ENCODE measurements around the gene SMIM3.
A peak's percentile ranks its signal among the peaks of the same experiment; 100 is the strongest.

Gene SMIM3

GRCh38 chr5:150771034-150771795 is 7.3 kb upstream of the SMIM3 start:
- H3K4me1 ChIP-seq (ENCODE audit: control insufficient read depth, insufficient read depth, low read length): no peaks in the 10 kb centered on the region
- H3K9me3 ChIP-seq (ENCODE audit: control insufficient read depth, insufficient read depth, low read depth, low read length): no peaks in the 10 kb centered on the region
- POLR2A ChIA-PET: no interaction called here
- no peaks in the 10 kb centered on the region for H3K36me3 ChIP-seq (ENCODE audit: control insufficient read depth in 2 of 2, insufficient read depth in 1 of 2, low read length in 2 of 2)
- H3K4me3 ChIP-seq (ENCODE audit: low read depth, low read length): no peak overlapping the region
- TF ChIP-seq SCRT2 (tag by site-specific recombination; IDR thresholded peaks at IDR 0.05): no peak
- no peak for TF ChIP-seq ZNF48 (tag by site-specific recombination; IDR thresholded peaks at IDR 0.05)
- no peak for TF ChIP-seq ZNF473 (tag by site-specific recombination; IDR thresholded peaks at IDR 0.05)
- TF ChIP-seq ZNF548 (tag by site-specific recombination; IDR thresholded peaks at IDR 0.05): no peak
- TF ChIP-seq ZNF221 (tag by site-specific recombination; IDR thresholded peaks at IDR 0.05; ENCODE audit: borderline replicate concordance): no peak
- TF ChIP-seq SP3 (tag by site-specific recombination; IDR thresholded peaks at IDR 0.05): no peak
- no peak for TF ChIP-seq REPIN1 (tag by site-specific recombination; IDR thresholded peaks at IDR 0.05; ENCODE audit: low read depth)
- TF ChIP-seq WT1 (tag by site-specific recombination; IDR thresholded peaks at IDR 0.05): no peak
- TF ChIP-seq ZSCAN16 (tag by site-specific recombination; IDR thresholded peaks at IDR 0.05): no peak
- CTCF ChIA-PET: interaction anchor here (0.7 kb wide), 2 partner anchors 77 to 895 kb away, joined by 3 read pairs; no protein-coding TSS in a partner anchor
- no peak overlapping the region for H3K27ac ChIP-seq (ENCODE audit: extremely low read depth, low read depth, low read length)

GRCh38 chr5:150774145-150774544 is 4.4 kb upstream of the SMIM3 start:
- CTCF ChIA-PET: interaction anchor here (1.6 kb wide), 1 partner anchor 10 kb away, joined by 5 read pairs; no protein-coding TSS in a partner anchor
- H3K4me1 ChIP-seq (ENCODE audit: control insufficient read depth, insufficient read depth, low read length): no peaks in the 10 kb centered on the region; the same call in 1 of the 2 replicates
- no peak overlapping the region for H3K27ac ChIP-seq (ENCODE audit: extremely low read depth, low read depth, low read length)
- POLR2A ChIA-PET: no interaction called here
- no peak for TF ChIP-seq ZNF776 (tag by site-specific recombination; IDR thresholded peaks at IDR 0.05; ENCODE audit: borderline replicate concordance)
- no peak for TF ChIP-seq ZNF596 (tag by site-specific recombination; IDR thresholded peaks at IDR 0.05)
- TF ChIP-seq BCL11B (tag by site-specific recombination; IDR thresholded peaks at IDR 0.05; ENCODE audit: low read depth): no peak
- no peak for TF ChIP-seq PRDM6 (tag by site-specific recombination; IDR thresholded peaks at IDR 0.05)
- no peak for TF ChIP-seq ZFP37 (tag by site-specific recombination; IDR thresholded peaks at IDR 0.05)
- no peak for TF ChIP-seq ZNF530 (tag by site-specific recombination; IDR thresholded peaks at IDR 0.05; ENCODE audit: low read depth)
- TF ChIP-seq ZNF449 (tag by site-specific recombination; IDR thresholded peaks at IDR 0.05): no peak
- no peak for TF ChIP-seq ZNF175 (tag by site-specific recombination; IDR thresholded peaks at IDR 0.05)
- TF ChIP-seq KLF8 (tag by site-specific recombination; IDR thresholded peaks at IDR 0.05): no peak
- no peak for TF ChIP-seq ZNF404 (tag by site-specific recombination; IDR thresholded peaks at IDR 0.05)
- H3K36me3 ChIP-seq (ENCODE audit: control insufficient read depth in 2 of 2, insufficient read depth in 1 of 2, low read length in 2 of 2): no peaks in the 10 kb centered on the region
- no peak overlapping the region for H3K4me3 ChIP-seq (ENCODE audit: low read depth, low read length)
- H3K9me3 ChIP-seq (ENCODE audit: control insufficient read depth, insufficient read depth, low read depth, low read length): no peaks in the 10 kb centered on the region

GRCh38 chr5:150777685-150778084 is 872 bp upstream of the SMIM3 start:
- H3K4me1 ChIP-seq (ENCODE audit: control insufficient read depth, insufficient read depth, low read length): peaks cover 3% of the 10 kb centered on the region
- no peak overlapping the region for H3K27ac ChIP-seq (ENCODE audit: extremely low read depth, low read depth, low read length)
- no peak overlapping the region for H3K4me3 ChIP-seq (ENCODE audit: low read depth, low read length)
- POLR2A ChIA-PET: interaction anchor here (1.7 to 2.3 kb wide), 3 partner anchors 14 to 135 kb away, joined by 4 to 12 read pairs (median 11); partner anchors contain the start of gene DCTN4
- CTCF ChIA-PET: interaction anchor here (0.7 to 3.9 kb wide), 5 partner anchors 13 to 217 kb away, joined by 3 to 27 read pairs (median 4); no protein-coding TSS in a partner anchor
- no peaks in the 10 kb centered on the region for H3K36me3 ChIP-seq (ENCODE audit: control insufficient read depth in 2 of 2, insufficient read depth in 1 of 2, low read length in 2 of 2)
- H3K9me3 ChIP-seq (ENCODE audit: control insufficient read depth, insufficient read depth, low read depth, low read length): no peaks in the 10 kb centered on the region
- TF ChIP-seq ATF2 (tag by site-specific recombination; IDR thresholded peaks at IDR 0.05; ENCODE audit: low read depth): no peak
- no peak for TF ChIP-seq HOXC10 (CRISPR knock-in tag; IDR thresholded peaks at IDR 0.05)
- TF ChIP-seq ZNF677 (tag by site-specific recombination; IDR thresholded peaks at IDR 0.05): no peak
- TF ChIP-seq PRDM10 (tag by site-specific recombination; IDR thresholded peaks at IDR 0.05): peak; percentile 67
- no peak for TF ChIP-seq ZNF239 (tag by site-specific recombination; IDR thresholded peaks at IDR 0.05)
